Skin epidermis (tissue), 12 donors: Measurements from ENCODE around the gene FOXP1.
"Not testable (repeated sequence)": the region's sequence is repeated elsewhere in the genome, so short reads cannot be mapped to it uniquely, and the experiment has no call there.

Experiments
- H3K27ac ChIP-seq, 21 experiments: fragments of 200-600 bp; sonication (generic) in 11 of 21; one replicate each; pipeline ENCODE4 v1.5.0; 2020; ENCODE audit warnings: mild to moderate bottlenecking in 3 of 21, inconsistent platforms in 2 of 21, moderate library complexity in 2 of 21
- H3K4me3 ChIP-seq, 7 experiments: fragments of 200-600 bp; sonication (generic) in 2 of 7; one replicate each; pipeline ENCODE4 v1.5.0; 2020; ENCODE audit warnings: inconsistent platforms in 2 of 7, mild to moderate bottlenecking in 2 of 7, moderate library complexity in 1 of 7

Gene FOXP1

GRCh38 chr3:70990723-70991122 lies 592.8 kb downstream of the FOXP1 start:
- H3K4me3 ChIP-seq = no peak overlapping the region
- H3K27ac ChIP-seq = peak overlapping the region in 8 of 21 experiments; percentile 2 to 77 (median 56)

GRCh38 chr3:70990185-70990584 lies 593.3 kb downstream of the FOXP1 start:
- H3K27ac ChIP-seq = peak overlapping the region in 9 of 21 experiments; percentile 2 to 77 (median 49)

GRCh38 chr3:70989174-70989573 lies 594.4 kb downstream of the FOXP1 start:
- Histone ChIP-seq H3K27ac (peak overlapping the region in 12 of 21 experiments; percentile 10 to 77 (median 46)), H3K4me3 (no peak overlapping the region)

More at GRCh38 chr3:70990185-70990584, 593.3 kb downstream of the FOXP1 start:
- H3K4me3 ChIP-seq = no peak overlapping the region

- Histone ChIP-seq H3K4me3 (no peak overlapping the region), H3K27ac (peak overlapping the region in 4 of 21 experiments; percentile 45 to 74 (median 56))
Measured at GRCh38 chr3:70988111-70988510, 595.4 kb downstream of the FOXP1 start.

- peak overlapping the region in 8 of 21 experiments; percentile 29 to 91 (median 80) for H3K27ac ChIP-seq
- no peak overlapping the region for H3K4me3 ChIP-seq
Measured at GRCh38 chr3:70985572-70985971, 598.0 kb downstream of the FOXP1 start.

GRCh38 chr3:70984776-70985482 lies 598.6 kb downstream of the FOXP1 start:
- no peak overlapping the region for H3K4me3 ChIP-seq
- peak overlapping the region in 16 of 21 experiments; percentile 5 to 91 (median 86) for H3K27ac ChIP-seq

- H3K4me3 ChIP-seq = no peak overlapping the region
- peak overlapping the region in 20 of 21 experiments; percentile 34 to 91 (median 80) for H3K27ac ChIP-seq
Measured at GRCh38 chr3:70982700-70983140, 600.8 kb downstream of the FOXP1 start.

- peak overlapping the region in 20 of 21 experiments; percentile 34 to 91 (median 78) for H3K27ac ChIP-seq
- H3K4me3 ChIP-seq = no peak overlapping the region
Measured at GRCh38 chr3:70982284-70982683, 601.2 kb downstream of the FOXP1 start.

- peak overlapping the region in 18 of 21 experiments; percentile 3 to 91 (median 78) for H3K27ac ChIP-seq
- H3K4me3 ChIP-seq = no peak overlapping the region
Measured at GRCh38 chr3:70981231-70981880, 602.2 kb downstream of the FOXP1 start.

- no peak overlapping the region for H3K4me3 ChIP-seq
- peak overlapping the region in 8 of 21 experiments; percentile 20 to 91 (median 65) for H3K27ac ChIP-seq
Measured at GRCh38 chr3:70980646-70981170, 602.8 kb downstream of the FOXP1 start.

- H3K27ac ChIP-seq = peak overlapping the region in 6 of 21 experiments; percentile 20 to 89 (median 50)
- H3K4me3 ChIP-seq = no peak overlapping the region
Measured at GRCh38 chr3:70979983-70980645, 603.4 kb downstream of the FOXP1 start.

- no peak overlapping the region for H3K4me3 ChIP-seq
- no peak overlapping the region for H3K27ac ChIP-seq
Measured at GRCh38 chr3:70977712-70978111, 605.8 kb downstream of the FOXP1 start.

GRCh38 chr3:70975981-70976380 lies 607.5 kb downstream of the FOXP1 start:
- peak overlapping the region in 1 of 21 experiments; percentile 25 for H3K27ac ChIP-seq
- H3K4me3 ChIP-seq = not testable (repeated sequence)

- H3K27ac ChIP-seq = peak overlapping the region in 6 of 21 experiments; percentile 16 to 64 (median 30)
Measured at GRCh38 chr3:70974747-70975146, 608.8 kb downstream of the FOXP1 start.

GRCh38 chr3:70973558-70973957 lies 610.0 kb downstream of the FOXP1 start:
- H3K27ac ChIP-seq = no peak overlapping the region
- H3K4me3 ChIP-seq = no peak overlapping the region

More at GRCh38 chr3:70974747-70975146, 608.8 kb downstream of the FOXP1 start:
- no peak overlapping the region for H3K4me3 ChIP-seq

GRCh38 chr3:70972855-70973254 lies 610.7 kb downstream of the FOXP1 start:
- Histone ChIP-seq H3K27ac (no peak overlapping the region), H3K4me3 (no peak overlapping the region)

GRCh38 chr3:70970952-70971351 lies 612.6 kb downstream of the FOXP1 start:
- Histone ChIP-seq H3K27ac (peak overlapping the region in 1 of 21 experiments; percentile 21), H3K4me3 (no peak overlapping the region)

GRCh38 chr3:70970171-70970570 lies 613.4 kb downstream of the FOXP1 start:
- H3K27ac ChIP-seq = no peak overlapping the region
- no peak overlapping the region for H3K4me3 ChIP-seq

GRCh38 chr3:70963431-70964275 lies 619.9 kb downstream of the FOXP1 start:
- H3K27ac ChIP-seq = no peak overlapping the region
- H3K4me3 ChIP-seq = no peak overlapping the region
